Endothelial cell of hepatic sinusoid (primary cell): ENCODE data around the gene TUBA4A.
"Not testable (repeated sequence)": the region's sequence is repeated elsewhere in the genome, so short reads cannot be mapped to it uniquely, and the experiment has no call there.

Source experiments
- in situ Hi-C: cut with HindIII; loops from 2 replicates; pipeline ENCODE4 v1.10.0; 2017; ENCODE audit warnings: low sequenced_read_pairs

The TUBA4A gene

GRCh38 chr2:219271021-219271420 lies 17.3 kb upstream of the TUBA4A start:
- in situ Hi-C loops: no loop called here

GRCh38 chr2:219270055-219270372 lies 16.3 kb upstream of the TUBA4A start:
- in situ Hi-C loops: no loop called here

- in situ Hi-C loops: no loop called here
Observed at GRCh38 chr2:219269362-219270054, 15.8 kb upstream of the TUBA4A start.

GRCh38 chr2:219268294-219268693 lies 14.6 kb upstream of the TUBA4A start:
- in situ Hi-C loops: no loop called here

GRCh38 chr2:219266886-219267285 lies 13.2 kb upstream of the TUBA4A start:
- in situ Hi-C loops: no loop called here

GRCh38 chr2:219266232-219266631 lies 12.5 kb upstream of the TUBA4A start:
- in situ Hi-C loops: no loop called here

GRCh38 chr2:219261024-219261855 lies 7.5 kb upstream of the TUBA4A start:
- in situ Hi-C loops: no loop called here

- in situ Hi-C loops: not testable (repeated sequence)
Observed at GRCh38 chr2:219258942-219259341, 5.2 kb upstream of the TUBA4A start.

- in situ Hi-C loops: no loop called here
Observed at GRCh38 chr2:219254590-219255201, 978 bp upstream of the TUBA4A start.

- in situ Hi-C loops: no loop called here
Observed at GRCh38 chr2:219252900-219253752, 592 bp downstream of the TUBA4A start, which contains the start of gene TUBA4B. TUBA4B (plus strand) TSS chr2:219253243; CDS start chr2:219253408, 165 bp downstream.

GRCh38 chr2:219252570-219252899 lies 1.2 kb downstream of the TUBA4A start:
- in situ Hi-C loops: no loop called here

- in situ Hi-C loops: no loop called here
Observed at GRCh38 chr2:219252084-219252483, 1.6 kb downstream of the TUBA4A start.

GRCh38 chr2:219251656-219252055 lies 2.1 kb downstream of the TUBA4A start:
- in situ Hi-C loops: no loop called here

- in situ Hi-C loops: no loop called here
Observed at GRCh38 chr2:219250049-219250781, 3.5 kb downstream of the TUBA4A start.

- in situ Hi-C loops: loop anchor here (5.0 kb wide), 1 partner anchor 48 kb away; no protein-coding TSS in a partner anchor
Observed at GRCh38 chr2:219249203-219249980, 4.3 kb downstream of the TUBA4A start.

GRCh38 chr2:219248845-219249202 lies 4.9 kb downstream of the TUBA4A start:
- in situ Hi-C loops: loop anchor here (5.0 kb wide), 1 partner anchor 48 kb away; no protein-coding TSS in a partner anchor

- in situ Hi-C loops: loop anchor here (5.0 kb wide), 1 partner anchor 49 kb away; no protein-coding TSS in a partner anchor
Observed at GRCh38 chr2:219247678-219248642, 5.8 kb downstream of the TUBA4A start.

GRCh38 chr2:219246559-219246958 lies 7.2 kb downstream of the TUBA4A start:
- in situ Hi-C loops: loop anchor here (5.0 kb wide), 1 partner anchor 51 kb away; no protein-coding TSS in a partner anchor
